ENCODE data around the gene MAP4K4. TPM values are rescaled to one million over a fixed set of nuclear protein-coding genes. Genes with fewer than 3 reads are reported as not detected.
A peak's percentile ranks its signal among the peaks of the same experiment; 100 is the strongest.

The MAP4K4 gene
- total RNA-seq, 3 donors from 2014 or later: 30.7 to 36.9 (median 34.7) TPM

DNA sequence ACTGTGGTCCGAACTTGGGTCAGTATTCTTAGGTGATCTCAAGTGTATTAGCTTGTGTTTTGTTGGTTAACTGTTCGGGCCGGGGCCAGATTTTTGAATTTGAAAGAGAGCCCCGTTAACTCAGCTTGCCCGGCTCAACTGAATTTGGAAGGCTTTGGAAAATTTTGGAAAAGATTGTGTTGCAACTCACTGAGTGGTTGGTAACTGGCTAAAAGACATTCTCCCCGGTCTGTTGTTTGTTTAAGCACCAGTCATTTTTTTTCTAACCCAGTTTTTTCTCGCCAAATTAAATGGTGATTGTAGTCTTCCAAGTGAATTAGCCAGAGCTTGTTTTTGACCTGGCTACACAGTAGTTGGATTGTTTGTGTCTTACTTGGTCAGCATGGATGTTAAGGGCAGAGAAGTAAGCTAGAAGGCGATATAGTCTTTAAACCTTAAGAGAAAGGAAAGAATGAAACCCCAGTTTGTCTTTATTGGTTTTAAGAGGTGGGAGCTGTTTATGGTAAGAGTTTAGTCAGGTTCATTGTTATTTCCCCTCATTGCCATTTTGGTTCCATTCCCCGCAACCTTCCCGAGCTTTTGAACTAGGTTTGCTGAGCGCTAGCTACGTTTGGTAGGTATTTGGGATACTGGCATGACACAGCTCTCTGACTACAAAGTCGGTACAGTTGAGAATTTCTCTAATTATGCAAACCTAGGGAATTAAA lies 2.4 kb downstream of the MAP4K4 start:
- Mint-ChIP-seq H3K9me3 (peaks cover 3% of the 10 kb centered on the region), H3K4me1 (ENCODE audit: low read depth) (peaks cover 40% of the 10 kb centered on the region), H3K4me3 (no peak overlapping the region), H3K27me3 (ENCODE audit: low read depth) (no peaks in the 10 kb centered on the region), H3K36me3 (ENCODE audit: insufficient read depth) (peaks cover 14% of the 10 kb centered on the region)
- ATAC-seq: no peak
- DNase-seq: no peak

DNA sequence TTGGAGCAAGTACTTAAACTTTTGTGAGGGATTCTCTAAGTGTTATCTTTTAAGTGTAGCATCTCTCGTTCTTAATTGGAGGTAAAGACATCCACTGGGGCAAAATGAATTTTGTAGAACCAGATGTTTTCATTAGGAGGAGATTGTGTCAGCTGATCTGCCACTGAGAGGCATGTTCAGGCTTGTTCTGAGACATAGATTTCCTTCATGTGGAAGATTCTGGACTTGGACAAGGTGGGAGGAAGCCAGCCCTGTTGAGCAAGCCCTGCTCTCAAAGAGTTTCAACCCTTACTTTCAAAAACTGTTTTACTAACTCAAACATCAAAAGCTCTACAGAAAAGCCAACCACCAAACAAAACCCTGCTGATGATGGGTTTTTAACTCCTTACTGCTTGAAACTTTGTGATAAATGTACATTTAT lies 6.5 kb downstream of the MAP4K4 start:
- H3K4me1 Mint-ChIP-seq (ENCODE audit: low read depth): peaks cover 74% of the 10 kb centered on the region

DNA sequence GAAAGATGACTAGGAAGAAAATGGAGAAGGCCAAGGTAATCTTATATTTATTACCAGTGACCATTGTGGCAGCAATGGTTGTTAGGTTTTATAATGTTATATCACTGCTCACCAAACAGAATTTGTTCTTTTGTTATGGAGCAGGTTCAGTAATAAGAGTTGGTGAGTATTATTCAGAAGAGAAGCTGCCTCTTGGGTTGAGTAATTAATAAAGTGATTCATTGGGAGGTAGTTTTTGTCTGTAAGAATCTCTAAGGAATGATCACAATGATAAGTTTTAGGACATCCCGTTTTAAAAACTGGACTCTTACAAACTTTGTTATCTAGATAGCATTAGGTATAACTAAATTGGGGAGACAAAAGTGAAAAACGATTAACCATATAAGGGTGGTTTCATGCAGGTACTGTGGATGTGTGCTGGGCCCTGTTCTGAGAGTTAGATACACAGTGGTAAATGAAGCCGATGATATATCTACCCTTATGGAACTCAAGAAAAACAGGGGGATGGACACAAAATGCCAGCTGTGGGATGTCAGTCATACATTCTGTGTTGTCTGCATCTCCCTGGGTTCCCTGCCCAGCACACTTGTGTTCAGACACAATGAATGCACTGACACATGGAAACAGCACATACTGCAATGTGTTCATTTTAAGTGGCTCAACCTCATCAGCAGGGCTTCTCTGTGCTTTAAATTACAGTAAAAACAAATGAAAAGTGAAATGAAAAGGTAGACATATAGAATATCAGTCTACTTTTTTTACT lies 7.5 kb downstream of the MAP4K4 start:
- H3K36me3 Mint-ChIP-seq (ENCODE audit: insufficient read depth): peaks cover 19% of the 10 kb centered on the region
- ATAC-seq (peak; percentile 30 to 34), DNase-seq (no peak)
- H3K9me3 Mint-ChIP-seq: no peaks in the 10 kb centered on the region
- no peaks in the 10 kb centered on the region for H3K27me3 Mint-ChIP-seq (ENCODE audit: low read depth)
- no peak overlapping the region for H3K4me3 Mint-ChIP-seq
- peaks cover 82% of the 10 kb centered on the region for H3K4me1 Mint-ChIP-seq (ENCODE audit: low read depth)

More for the DNA sequence above, 6.5 kb downstream of the MAP4K4 start:
- H3K4me3 Mint-ChIP-seq: peak overlapping the region; percentile 72
- no peaks in the 10 kb centered on the region for H3K9me3 Mint-ChIP-seq
- H3K27me3 Mint-ChIP-seq (ENCODE audit: low read depth): no peaks in the 10 kb centered on the region
- no peak for DNase-seq
- ATAC-seq: peak; percentile 23 to 32
- peaks cover 17% of the 10 kb centered on the region for H3K36me3 Mint-ChIP-seq (ENCODE audit: insufficient read depth)

DNA sequence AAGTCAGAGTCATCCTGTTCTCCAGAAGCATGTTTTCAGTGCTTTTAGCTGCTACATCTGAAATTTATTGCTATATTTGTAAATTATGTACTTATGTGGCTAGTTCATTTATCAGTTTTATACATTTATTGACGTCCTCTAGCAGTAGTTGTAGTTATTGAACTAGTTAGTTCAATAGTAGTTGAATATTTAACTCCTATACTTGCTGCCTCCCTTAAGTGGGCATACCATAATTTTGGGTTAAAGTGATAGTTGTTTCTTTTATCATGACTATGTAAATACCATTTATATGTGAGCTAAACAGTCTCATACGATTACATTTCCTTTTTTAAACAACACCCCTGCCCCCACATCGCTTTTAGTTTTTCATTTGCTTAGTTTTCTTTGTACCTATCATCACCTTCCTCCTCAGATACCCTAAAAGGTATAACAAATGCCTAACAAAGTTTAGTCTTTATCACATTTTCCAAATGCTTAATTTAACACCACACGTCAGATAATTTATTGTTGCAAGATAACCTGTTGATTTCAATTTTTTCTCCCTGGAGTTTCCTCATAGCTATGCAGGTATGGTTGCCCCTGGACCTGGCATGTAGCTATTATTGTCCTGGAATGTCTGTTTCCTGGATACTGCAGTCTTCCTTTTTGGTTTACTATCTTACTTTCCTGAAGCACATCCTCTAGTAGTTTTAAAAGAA lies 8.8 kb downstream of the MAP4K4 start:
- no peaks in the 10 kb centered on the region for H3K27me3 Mint-ChIP-seq (ENCODE audit: low read depth)
- no peak for ATAC-seq

DNA sequence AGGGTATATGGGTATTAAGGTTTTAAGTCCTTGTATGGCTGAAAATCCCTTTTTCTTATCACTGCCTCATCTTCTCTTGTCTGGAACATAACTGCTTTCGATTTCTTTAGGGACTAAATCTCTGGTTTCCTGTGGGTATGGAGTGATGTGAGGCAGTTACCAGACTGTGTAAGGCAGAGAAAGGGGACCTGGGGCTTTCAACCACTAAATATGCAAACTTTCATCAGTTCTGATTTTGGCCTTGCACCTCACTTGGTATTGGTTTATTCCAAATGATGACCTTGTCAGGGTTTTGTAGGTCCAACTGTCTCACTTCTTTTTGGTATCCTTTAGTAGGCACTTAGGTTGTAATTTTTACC lies 9.3 kb downstream of the MAP4K4 start:
- ATAC-seq (peak; percentile 34 to 49), DNase-seq (no peak)
- H3K36me3 Mint-ChIP-seq (ENCODE audit: insufficient read depth): peaks cover 15% of the 10 kb centered on the region
- no peaks in the 10 kb centered on the region for H3K9me3 Mint-ChIP-seq
- peak overlapping the region; percentile 22 for H3K4me3 Mint-ChIP-seq
- no peaks in the 10 kb centered on the region for H3K27me3 Mint-ChIP-seq (ENCODE audit: low read depth)
- H3K4me1 Mint-ChIP-seq (ENCODE audit: low read depth): peaks cover 89% of the 10 kb centered on the region

More for the DNA sequence above, 8.8 kb downstream of the MAP4K4 start:
- peak overlapping the region; percentile 52 for H3K4me3 Mint-ChIP-seq
- DNase-seq: no peak
- no peaks in the 10 kb centered on the region for H3K9me3 Mint-ChIP-seq
- peaks cover 17% of the 10 kb centered on the region for H3K36me3 Mint-ChIP-seq (ENCODE audit: insufficient read depth)
- peaks cover 89% of the 10 kb centered on the region for H3K4me1 Mint-ChIP-seq (ENCODE audit: low read depth)

DNA sequence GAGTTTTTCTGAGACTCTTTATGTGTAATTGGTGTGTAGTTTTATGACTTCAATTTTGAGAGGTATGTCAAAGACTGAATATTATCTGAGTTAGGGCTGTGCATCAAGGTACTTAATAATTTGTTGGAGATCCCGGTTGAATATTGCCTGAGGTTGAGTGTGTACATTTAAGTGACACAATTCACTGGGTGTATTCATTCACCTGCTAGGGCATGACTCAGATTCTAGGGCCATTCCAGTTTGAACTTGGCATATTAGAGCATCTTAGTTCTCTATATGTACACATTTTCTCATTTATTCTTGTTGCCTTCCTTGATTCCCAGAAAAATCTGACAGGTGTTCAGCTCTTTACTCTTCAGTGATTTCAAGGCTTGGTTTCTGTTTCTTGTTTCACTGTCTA lies 12.5 kb downstream of the MAP4K4 start:
- ATAC-seq (no peak), DNase-seq (no peak)
- Mint-ChIP-seq H3K36me3 (ENCODE audit: insufficient read depth) (peaks cover 4% of the 10 kb centered on the region), H3K4me1 (ENCODE audit: low read depth) (peaks cover 79% of the 10 kb centered on the region), H3K9me3 (no peaks in the 10 kb centered on the region), H3K27me3 (ENCODE audit: low read depth) (no peaks in the 10 kb centered on the region), H3K4me3 (peak overlapping the region; percentile 40)

DNA sequence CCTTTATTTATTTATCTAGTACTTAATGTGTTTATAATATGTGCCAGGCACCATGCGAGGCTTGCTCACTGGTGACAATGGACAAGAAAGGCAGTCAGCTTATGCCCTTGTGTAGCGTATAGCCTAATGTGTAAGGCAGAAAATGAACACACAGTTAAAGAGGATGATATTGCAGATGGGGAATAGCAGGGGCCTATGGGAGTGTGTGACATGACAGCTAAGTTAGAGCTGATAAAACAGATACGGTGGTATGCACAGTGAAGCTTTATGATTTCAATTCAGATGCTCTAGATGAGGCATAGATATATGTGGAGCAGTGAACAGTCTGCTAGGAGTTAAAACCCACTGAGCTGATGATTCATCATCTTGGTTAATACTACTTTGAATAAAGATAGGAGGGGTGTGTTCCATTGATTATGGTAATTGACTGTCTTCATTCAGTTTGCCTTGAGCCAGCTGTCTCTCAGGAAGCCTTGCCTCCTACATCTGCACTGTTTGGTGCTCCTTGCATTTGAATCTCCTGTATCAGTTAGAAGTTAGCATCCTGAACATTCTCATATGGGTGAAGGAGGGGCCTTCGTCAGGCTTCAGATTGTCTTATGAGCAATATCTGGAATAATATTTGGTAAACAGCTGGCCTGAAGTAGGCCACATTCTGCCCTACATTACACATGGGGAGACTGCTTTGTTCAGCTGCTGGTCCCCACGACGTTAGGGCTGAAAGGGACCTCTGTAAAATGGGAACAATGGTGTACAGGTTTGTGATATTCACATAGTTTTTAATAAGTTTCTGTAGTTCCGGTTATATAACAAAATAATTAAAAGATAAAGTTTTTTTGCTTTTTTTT lies 13.2 kb downstream of the MAP4K4 start:
- DNase-seq (no peak), ATAC-seq (peak; percentile 93)
- Mint-ChIP-seq H3K36me3 (ENCODE audit: insufficient read depth) (peaks cover 4% of the 10 kb centered on the region), H3K9me3 (no peaks in the 10 kb centered on the region), H3K4me1 (ENCODE audit: low read depth) (peaks cover 78% of the 10 kb centered on the region), H3K4me3 (peak overlapping the region; percentile 61), H3K27me3 (ENCODE audit: low read depth) (no peaks in the 10 kb centered on the region)

DNA sequence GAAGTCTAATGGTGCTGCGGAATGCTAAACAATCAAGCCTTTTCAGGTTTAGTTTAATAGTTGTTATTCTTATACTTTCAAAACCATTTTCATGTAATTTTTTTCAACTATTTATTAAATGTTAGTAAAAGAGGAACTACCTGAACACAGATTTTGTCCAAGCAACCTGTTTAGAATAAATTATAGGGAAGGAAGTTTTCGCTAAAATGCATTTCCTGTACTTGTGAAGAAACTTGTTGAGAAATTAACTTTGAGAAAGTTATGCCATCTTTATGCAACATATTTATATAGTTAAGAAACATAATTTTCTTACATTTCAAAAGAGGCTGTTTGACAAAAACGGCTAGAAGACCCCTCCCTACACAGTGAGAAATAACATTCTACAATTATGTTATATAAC lies 16.6 kb downstream of the MAP4K4 start:
- no peak overlapping the region for H3K4me3 Mint-ChIP-seq
- peaks cover 80% of the 10 kb centered on the region for H3K4me1 Mint-ChIP-seq (ENCODE audit: low read depth)
- no peaks in the 10 kb centered on the region for H3K27me3 Mint-ChIP-seq (ENCODE audit: low read depth)
- ATAC-seq (no peak), DNase-seq (no peak)
- peaks cover 3% of the 10 kb centered on the region for H3K36me3 Mint-ChIP-seq (ENCODE audit: insufficient read depth)
- no peaks in the 10 kb centered on the region for H3K9me3 Mint-ChIP-seq

DNA sequence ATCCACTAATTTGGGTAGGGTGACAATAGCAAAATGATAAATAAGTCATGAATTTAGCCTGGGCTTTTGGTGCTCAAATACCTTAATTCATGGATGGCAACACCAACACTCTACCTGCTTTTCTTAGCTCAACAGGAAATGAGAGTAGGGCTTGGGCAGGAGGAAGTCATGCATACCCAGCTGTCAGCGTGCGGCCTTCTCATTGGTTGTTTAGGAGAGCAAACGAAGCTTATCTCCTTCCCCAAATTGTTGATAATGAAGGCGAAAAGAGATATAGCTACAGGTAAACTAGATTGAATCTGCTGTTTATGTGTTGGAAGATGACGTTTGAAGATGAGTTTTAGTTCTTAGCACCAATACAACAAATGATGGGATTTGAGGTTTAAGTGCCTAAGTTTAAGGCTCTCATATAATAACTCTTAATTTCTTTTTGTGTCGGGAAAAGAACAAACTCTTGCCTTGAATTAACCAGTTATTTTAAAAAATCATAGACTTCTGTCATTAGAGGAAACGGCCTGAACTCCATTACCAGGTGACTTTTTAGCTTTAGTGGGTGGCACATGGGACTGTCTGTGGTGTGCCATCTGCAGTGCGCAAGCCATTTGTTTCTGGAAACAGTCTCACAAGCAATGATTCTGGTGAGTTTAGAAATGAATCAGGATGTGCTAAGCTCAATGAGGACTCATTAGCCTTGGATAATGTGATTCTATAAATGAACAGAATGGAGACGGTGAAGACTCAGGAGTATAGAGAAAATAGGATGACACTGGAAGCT lies 19.8 kb downstream of the MAP4K4 start:
- peak; percentile 27 to 35 for ATAC-seq
- peak overlapping the region; percentile 50 for H3K4me3 Mint-ChIP-seq
- H3K36me3 Mint-ChIP-seq (ENCODE audit: insufficient read depth): peaks cover 4% of the 10 kb centered on the region
- peak; percentile 37 for DNase-seq
- peaks cover 3% of the 10 kb centered on the region for H3K9me3 Mint-ChIP-seq
- no peaks in the 10 kb centered on the region for H3K27me3 Mint-ChIP-seq (ENCODE audit: low read depth)
- H3K4me1 Mint-ChIP-seq (ENCODE audit: low read depth): peaks cover 84% of the 10 kb centered on the region

DNA sequence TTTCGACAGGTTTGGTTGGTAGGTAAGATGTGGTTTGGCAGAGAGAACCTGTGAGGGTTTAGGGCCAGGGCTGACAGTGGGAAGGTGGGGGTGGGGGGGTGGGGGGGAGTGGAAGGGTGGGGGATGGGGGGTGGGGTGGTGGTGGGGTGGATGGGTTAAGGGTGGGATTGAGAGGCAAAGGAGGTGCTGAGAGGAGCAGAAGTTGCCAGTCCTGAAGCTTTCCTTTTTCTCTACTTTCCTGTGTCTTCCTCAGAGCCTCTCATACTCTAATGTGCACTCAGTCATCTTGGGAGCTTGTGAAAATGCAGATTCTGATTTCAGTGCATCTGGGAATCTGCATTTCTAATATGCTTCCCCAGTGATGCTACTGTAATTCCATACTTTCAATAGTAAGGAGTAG lies 21.0 kb downstream of the MAP4K4 start:
- DNase-seq (no peak), ATAC-seq (no peak)
- Mint-ChIP-seq H3K4me3 (peak overlapping the region; percentile 3), H3K36me3 (ENCODE audit: insufficient read depth) (peaks cover 9% of the 10 kb centered on the region), H3K27me3 (ENCODE audit: low read depth) (no peaks in the 10 kb centered on the region), H3K9me3 (peaks cover 11% of the 10 kb centered on the region), H3K4me1 (ENCODE audit: low read depth) (peaks cover 89% of the 10 kb centered on the region)

DNA sequence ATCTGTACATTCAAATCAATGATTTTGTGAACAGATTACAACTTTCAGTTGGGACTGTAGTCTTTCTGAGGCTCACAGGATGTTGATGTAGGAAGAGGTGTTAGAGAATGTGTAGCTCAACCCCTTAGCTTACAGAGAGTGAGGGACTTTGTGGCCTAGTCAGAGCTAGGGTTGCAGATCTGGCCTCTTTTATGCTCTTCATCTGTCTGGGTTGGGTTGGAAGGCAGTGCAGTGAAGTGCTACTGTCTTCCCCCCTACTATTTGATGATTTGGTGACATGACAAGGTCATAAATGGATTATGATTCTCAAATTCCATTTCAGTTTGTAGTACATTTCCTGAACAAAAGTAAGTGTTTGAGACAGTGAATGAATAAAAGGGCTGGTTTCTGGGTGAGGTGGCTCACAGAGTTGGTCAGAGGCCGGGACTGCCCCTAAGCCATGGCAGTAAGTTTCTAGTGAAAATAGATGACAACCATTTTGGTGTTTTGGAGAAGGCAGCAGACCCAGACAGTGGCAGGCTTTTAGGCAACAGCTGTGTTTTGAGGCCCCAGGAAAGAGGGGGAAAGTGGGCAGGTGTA lies 21.6 kb downstream of the MAP4K4 start:
- no peaks in the 10 kb centered on the region for H3K27me3 Mint-ChIP-seq (ENCODE audit: low read depth)
- DNase-seq (no peak), ATAC-seq (peak; percentile 94)
- peak overlapping the region; percentile 49 for H3K4me3 Mint-ChIP-seq
- H3K36me3 Mint-ChIP-seq (ENCODE audit: insufficient read depth): peaks cover 9% of the 10 kb centered on the region
- peaks cover 91% of the 10 kb centered on the region for H3K4me1 Mint-ChIP-seq (ENCODE audit: low read depth)
- H3K9me3 Mint-ChIP-seq: peaks cover 12% of the 10 kb centered on the region

DNA sequence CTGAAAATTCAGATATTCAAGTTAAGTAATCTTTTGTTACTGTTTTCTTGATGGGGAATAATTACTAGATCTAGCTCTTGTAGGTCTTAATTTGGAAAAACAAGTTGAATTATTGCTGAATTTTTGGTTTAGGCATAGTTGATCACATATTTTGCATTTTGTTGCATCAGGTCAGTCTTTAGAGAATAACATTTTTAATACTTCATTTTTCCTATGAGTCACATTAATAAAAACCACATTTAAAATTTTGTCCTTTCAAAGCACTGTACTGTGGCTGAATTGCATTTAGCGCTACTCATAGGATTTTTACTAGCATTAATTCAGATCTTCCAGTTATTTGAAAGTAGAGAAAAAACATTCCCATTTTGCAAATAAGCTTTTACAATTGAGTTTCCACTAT lies 23.2 kb downstream of the MAP4K4 start:
- H3K4me3 Mint-ChIP-seq: no peak overlapping the region
- ATAC-seq: no peak
- peaks cover 94% of the 10 kb centered on the region for H3K4me1 Mint-ChIP-seq (ENCODE audit: low read depth)
- no peak for DNase-seq
- H3K27me3 Mint-ChIP-seq (ENCODE audit: low read depth): no peaks in the 10 kb centered on the region
- H3K9me3 Mint-ChIP-seq: peaks cover 12% of the 10 kb centered on the region
- H3K36me3 Mint-ChIP-seq (ENCODE audit: insufficient read depth): peaks cover 11% of the 10 kb centered on the region

DNA sequence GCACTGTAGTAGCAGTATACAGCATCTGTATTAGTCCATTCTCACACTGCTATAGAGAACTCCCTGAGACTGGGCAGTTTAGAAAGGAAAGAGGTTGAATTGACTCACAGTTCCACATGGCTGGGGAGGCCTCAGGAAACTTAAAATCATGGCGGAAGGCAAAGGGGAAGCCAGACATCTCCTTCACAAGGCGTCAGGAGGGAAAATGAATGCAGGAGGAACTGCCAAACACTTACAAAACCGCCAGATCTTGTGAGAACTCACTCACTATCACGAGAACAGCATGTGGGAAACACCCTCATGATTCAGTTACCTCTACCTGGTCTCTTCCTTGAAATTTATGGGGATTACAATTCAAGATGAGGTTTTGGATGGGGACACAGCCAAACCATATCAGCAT lies 25.4 kb downstream of the MAP4K4 start:
- no peak for DNase-seq
- no peaks in the 10 kb centered on the region for H3K27me3 Mint-ChIP-seq (ENCODE audit: low read depth)
- peaks cover 11% of the 10 kb centered on the region for H3K36me3 Mint-ChIP-seq (ENCODE audit: insufficient read depth)
- peaks cover 12% of the 10 kb centered on the region for H3K9me3 Mint-ChIP-seq
- H3K4me3 Mint-ChIP-seq: peak overlapping the region; percentile 20
- no peak for ATAC-seq
- H3K4me1 Mint-ChIP-seq (ENCODE audit: low read depth): peaks cover 92% of the 10 kb centered on the region
